Bronchial epithelial cell (primary cell): Measurements from ENCODE around the gene SHANK2. TPM values are rescaled to one million over a fixed set of nuclear protein-coding genes. Genes with fewer than 3 reads are reported as not detected.

Source experiments
- DNase-seq: peaks from one replicate; pipeline ENCODE4 v3.0.0-alpha.2; 2010; ENCODE audit warnings: low read depth
- FAIRE-seq: peaks from 2 replicates; lab custom pipeline; 2011; peaks lifted over from hg19 to GRCh38; lab: Jason Lieb, UNC
- H3K27me3 ChIP-seq: 2 replicates; pipeline ENCODE4 v1.5.1; 2011; ENCODE audit warnings: low read length; ENCODE audit not compliant: control insufficient read depth, insufficient read depth
- H3K36me3 ChIP-seq: 2 replicates; pipeline ENCODE4 v1.5.1; 2011; ENCODE audit warnings: low read length; ENCODE audit not compliant: control insufficient read depth, insufficient read depth
- H3K4me3 ChIP-seq: 2 replicates; pipeline ENCODE4 v1.5.1; 2011; ENCODE audit warnings: mild to moderate bottlenecking, low read depth, low read length, control low read depth
- total RNA-seq: library from RNA; depleted of rRNA; stranded (reverse); fragments of >200 nt; gene quantifications from 2 replicates; pipeline ENCODE4 v1.2.1, GENCODE V29; 2014
- TF ChIP-seq, protein P1 (sequence below): IDR thresholded peaks from 2 replicates; pipeline ENCODE4 v1.5.1; 2011; ENCODE audit warnings: mild to moderate bottlenecking, moderate library complexity, low read length, control low read depth, inconsistent platforms; ENCODE audit not compliant: insufficient read depth, severe bottlenecking

Gene SHANK2
- total RNA-seq, 1 donor from 2014 or later = 6.6 TPM

DNA sequence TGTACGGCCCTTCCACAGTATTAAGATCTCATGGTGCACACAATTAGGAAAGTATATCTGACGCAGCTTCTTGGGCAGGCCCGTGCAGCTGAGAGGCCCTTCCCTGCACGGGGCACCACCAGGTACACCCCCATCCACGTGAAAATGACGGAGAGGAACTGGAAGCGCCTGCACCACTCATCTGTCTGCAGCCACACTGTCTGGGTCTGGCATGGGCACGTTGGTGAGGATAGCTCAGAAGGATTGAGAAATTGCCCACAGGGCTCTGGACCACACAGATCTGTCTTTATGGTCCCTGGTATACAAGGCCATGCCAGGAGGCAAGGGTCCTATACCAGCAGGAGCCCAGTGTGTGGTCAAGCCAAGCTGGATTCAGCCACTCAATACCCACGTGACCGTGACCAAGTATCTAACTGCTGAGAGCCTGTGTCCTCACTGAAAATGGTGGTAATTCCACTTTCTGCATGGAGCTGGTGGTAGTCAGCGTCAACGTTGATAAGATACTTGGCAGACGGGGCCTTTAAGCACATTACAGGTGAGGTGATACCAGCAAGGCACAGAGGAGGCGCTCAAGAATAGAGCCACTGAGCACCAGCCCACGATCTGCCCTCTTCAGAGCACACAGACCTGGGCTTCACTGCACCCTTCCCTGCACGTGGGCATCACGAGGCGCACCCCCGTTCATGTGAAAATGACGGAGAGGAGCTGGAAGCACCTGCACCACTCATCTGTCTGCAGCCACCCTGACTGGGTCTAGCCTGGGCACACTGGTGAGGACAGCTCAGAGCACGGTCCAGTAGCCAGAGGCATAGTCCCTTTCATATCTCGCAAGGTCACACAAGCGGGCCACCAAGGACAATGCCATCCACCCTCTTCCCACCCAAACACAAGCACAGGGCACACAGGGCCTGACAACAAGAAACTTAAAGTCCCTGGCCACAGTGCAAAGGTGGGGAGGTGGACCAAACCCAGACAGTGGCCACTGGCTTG lies 28.4 kb downstream of the SHANK2 start:
- FAIRE-seq (peak; percentile 62), DNase-seq (no peak)
- Histone ChIP-seq H3K4me3 (no peak overlapping the region), H3K36me3 (peaks cover 3% of the 10 kb centered on the region), H3K27me3 (no peaks in the 10 kb centered on the region)
- TF ChIP-seq, protein P1, sequence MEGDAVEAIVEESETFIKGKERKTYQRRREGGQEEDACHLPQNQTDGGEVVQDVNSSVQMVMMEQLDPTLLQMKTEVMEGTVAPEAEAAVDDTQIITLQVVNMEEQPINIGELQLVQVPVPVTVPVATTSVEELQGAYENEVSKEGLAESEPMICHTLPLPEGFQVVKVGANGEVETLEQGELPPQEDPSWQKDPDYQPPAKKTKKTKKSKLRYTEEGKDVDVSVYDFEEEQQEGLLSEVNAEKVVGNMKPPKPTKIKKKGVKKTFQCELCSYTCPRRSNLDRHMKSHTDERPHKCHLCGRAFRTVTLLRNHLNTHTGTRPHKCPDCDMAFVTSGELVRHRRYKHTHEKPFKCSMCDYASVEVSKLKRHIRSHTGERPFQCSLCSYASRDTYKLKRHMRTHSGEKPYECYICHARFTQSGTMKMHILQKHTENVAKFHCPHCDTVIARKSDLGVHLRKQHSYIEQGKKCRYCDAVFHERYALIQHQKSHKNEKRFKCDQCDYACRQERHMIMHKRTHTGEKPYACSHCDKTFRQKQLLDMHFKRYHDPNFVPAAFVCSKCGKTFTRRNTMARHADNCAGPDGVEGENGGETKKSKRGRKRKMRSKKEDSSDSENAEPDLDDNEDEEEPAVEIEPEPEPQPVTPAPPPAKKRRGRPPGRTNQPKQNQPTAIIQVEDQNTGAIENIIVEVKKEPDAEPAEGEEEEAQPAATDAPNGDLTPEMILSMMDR = no peak

DNA sequence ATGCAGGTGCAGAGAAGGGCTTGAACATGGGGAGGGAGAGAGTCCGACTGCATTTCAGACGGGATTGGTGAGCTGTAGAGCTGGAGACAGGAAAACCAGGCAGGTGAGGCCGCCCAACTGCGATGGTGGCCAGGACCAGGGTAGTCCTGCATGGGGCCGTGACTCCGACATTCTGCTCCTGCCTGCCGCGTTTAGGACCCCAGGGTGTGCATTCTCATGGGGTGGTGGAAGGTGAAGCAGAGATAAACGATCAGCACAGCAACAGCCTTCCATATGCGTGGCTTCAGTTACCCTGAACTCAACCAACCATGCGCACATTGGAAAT lies 29.3 kb downstream of the SHANK2 start:
- H3K36me3 ChIP-seq = peaks cover 3% of the 10 kb centered on the region
- no peaks in the 10 kb centered on the region for H3K27me3 ChIP-seq
- TF ChIP-seq, protein P1 = no peak
- FAIRE-seq (peak; percentile 28), DNase-seq (no peak)
- no peak overlapping the region for H3K4me3 ChIP-seq

DNA sequence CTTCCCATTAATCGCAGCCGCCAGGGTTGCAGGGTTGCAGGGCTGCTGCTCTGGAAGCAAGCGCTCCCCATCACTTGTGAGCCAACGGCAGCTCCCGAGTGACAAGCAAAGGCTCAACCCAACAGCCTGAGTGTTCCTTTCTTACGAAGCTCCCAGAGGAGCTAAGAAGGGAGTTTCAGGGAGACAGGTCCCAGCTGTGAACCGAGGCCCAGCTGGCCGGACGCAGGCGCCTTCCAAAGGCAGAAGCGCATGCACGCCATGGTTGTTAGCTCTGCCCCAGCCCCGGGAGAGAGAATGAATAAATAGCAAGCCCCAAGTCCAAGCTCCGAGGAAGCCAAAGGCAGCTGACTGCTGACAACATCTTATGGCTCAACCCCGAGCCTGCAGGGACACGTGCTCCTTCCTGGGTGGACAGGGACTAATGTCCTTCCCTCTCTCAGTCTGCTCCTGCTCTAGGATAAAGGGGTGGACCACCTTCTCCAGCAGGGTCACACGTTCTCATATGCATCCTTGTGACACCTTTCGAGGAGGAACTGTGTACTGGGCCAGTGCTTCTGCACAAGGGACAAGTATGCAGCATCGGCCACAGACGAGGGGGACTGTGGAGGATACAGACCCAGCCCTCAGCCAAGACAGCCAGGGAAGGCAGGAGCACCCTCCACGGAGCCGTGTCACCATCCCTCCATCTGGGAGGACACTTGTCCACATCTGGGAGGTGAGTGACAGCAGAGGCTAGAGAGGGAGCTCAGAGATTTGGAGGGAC lies 29.9 kb downstream of the SHANK2 start:
- FAIRE-seq (peak; percentile 23), DNase-seq (no peak)

DNA sequence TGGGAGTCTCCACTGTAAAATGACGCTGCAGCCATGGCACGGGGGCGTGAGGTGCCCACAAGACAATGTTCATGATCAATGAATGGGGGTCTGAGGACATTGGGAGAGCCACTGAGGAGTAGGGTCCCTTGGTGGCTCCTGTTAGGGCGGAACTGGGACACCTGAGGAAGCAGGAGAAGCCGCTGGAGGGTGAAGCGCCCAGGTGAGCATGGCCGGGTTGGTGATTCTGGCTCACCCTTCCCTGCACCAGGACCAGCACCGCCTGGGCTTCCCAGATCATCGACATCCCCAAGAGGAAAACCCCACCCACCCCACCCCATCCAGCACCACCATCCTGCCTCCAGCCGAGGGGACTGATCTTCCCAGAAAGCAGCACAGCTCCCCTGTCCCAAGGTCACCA lies 30.6 kb downstream of the SHANK2 start:
- TF ChIP-seq, protein P1 = no peak
- Histone ChIP-seq H3K27me3 (no peaks in the 10 kb centered on the region), H3K36me3 (peaks cover 3% of the 10 kb centered on the region), H3K4me3 (no peak overlapping the region)
- no peak for FAIRE-seq
- no peak for DNase-seq

More for the DNA sequence above, 29.9 kb downstream of the SHANK2 start:
- H3K36me3 ChIP-seq = peaks cover 3% of the 10 kb centered on the region
- H3K4me3 ChIP-seq = no peak overlapping the region
- no peaks in the 10 kb centered on the region for H3K27me3 ChIP-seq
- TF ChIP-seq, protein P1 = no peak

DNA sequence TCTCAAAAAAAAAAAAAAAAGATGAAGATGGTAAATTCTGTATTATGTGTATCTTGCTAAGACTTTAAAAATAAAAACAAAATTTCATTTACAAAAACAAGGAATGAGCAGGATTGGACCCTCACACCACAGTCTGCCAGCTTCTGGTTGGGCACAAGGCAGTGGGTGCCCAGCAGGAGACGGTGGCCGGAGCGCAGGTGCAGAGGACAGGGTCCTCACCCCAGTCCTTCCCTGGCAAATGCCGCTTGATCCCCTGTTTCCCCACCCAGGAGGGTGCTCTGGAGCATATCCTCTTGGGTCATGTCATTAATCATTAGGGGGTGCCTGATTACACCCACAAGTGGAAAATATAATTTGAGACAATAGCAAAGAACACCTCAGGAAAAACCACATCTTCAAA lies 31.2 kb downstream of the SHANK2 start:
- no peak overlapping the region for H3K4me3 ChIP-seq
- TF ChIP-seq, protein P1 = no peak
- FAIRE-seq (no peak), DNase-seq (no peak)
- no peaks in the 10 kb centered on the region for H3K27me3 ChIP-seq
- peaks cover 3% of the 10 kb centered on the region for H3K36me3 ChIP-seq
